ENCODE data around the gene TBC1D10A.

DNA sequence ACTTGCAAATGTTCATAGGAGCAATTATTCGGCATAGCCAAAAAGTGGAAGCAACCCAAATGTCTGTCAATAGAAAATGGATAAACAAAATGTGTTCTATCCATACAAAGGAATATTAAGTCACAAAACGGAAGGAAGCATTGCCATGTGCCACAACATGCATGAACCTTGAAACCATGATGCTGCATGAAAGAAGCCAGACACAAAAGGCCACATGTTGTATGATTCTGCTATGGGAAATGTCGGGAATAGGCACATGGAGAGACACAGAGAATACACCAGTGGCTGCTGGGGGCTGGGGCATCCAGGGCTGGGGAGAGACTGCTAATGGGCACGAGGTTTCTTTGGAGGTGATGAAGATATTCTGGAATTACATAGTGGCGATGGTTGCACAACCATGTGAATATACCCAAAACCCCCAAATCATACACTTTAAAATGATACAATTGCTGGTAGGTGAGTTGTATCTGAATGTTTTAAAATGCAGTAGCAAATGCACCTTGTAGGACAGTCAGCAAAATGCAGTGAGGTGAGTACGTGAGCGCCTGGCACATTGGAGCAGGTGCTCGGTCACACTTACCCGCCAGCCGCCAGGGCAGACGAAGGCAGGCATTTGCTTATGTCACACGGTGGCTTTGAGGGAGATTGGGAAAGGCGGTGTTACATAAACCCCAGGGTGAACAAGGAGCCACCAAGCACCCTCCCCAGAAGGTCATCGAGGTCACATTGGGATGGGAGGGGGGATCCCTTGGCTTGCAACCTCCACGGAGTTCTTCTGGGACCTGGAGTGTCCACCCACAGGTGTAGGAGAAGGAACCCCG lies 53.8 kb downstream of the TBC1D10A start:
- TF ChIP-seq CTCF (IDR thresholded peaks at IDR 0.05; ENCODE audit: insufficient read depth, low read length) (no peak), REST (IDR thresholded peaks at IDR 0.05; ENCODE audit: insufficient replicate concordance, low read depth) (no peak), SPI1 (IDR thresholded peaks at IDR 0.05; ENCODE audit: borderline replicate concordance, low read depth) (no peak)
